Renal pelvis (tissue), 4 donors: ENCODE measurements around the gene SEMA4C. TPM values are rescaled to one million over a fixed set of nuclear protein-coding genes. Genes with fewer than 3 reads are reported as not detected.

Source experiments
- DNase-seq: peaks from one replicate; pipeline ENCODE4 v3.0.0-alpha.2; 2013
- polyA plus RNA-seq, 3 donors: library from polyadenylated mRNA; unstranded; fragments of 120-200 nt; gene quantifications; one replicate each; pipeline ENCODE4 v1.2.1, GENCODE V29; 2013; ENCODE audit not compliant: insufficient read length in 3 of 3

The SEMA4C gene
- polyA plus RNA-seq, 3 donors = 41.0 to 51.2 (median 43.1) TPM

DNA sequence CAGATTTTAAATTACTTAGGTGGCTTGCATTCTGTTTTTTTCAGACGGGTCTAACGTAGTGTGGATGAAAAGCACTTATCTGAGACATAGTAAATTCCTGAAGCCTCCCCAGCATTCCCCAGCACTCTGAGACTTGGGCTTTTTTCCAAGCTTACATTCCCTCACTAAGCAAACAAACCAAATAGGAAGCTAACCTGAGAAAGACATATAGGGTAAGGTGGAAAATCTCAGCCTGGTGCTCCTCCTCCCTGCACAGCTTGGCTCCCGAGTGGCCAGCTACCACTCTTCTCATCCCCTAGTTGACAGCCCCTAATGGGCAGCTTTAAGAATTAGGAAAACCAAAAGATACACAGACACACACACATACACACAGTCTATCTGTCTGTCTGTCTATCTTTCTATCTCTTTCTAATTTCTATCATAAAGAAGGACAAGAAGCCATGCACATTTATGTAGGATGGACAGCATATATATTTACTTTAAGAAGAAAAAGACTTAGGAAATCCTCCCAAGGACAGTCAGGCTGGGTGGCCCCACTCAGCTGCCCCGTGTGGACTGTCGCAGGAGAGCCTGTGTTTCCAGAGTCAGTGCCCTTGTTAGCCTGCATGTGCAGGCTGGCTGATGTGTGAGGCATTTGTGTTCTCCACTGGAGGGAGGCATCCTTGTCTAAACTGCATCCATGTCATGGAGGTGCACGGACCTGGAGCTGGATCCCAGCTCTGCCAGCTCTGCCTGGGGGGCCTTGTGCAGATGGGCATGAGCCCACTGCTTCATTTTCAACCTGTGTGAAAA, 45.6 kb downstream of the SEMA4C start:
- no peak for DNase-seq

DNA sequence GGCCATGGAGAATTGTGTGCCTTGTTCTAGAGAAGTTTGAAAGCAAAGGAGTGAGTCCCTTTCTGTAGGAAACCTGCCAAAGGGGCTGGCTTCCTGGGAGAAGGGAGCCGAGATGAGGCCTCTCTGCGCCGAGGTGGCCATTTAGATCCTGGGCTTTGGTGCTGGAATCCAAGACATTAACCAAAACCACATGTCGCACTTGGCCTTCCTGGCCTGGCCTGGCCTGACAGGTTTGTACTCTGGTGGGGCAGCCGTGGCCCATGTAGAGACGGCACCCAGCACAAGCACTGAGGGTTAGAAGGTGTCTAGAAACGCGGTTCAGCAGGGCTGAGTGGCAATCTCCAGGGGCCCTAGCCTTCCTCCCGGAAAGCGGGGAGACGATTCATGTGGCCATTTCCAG, 46.7 kb downstream of the SEMA4C start:
- no peak for DNase-seq

DNA sequence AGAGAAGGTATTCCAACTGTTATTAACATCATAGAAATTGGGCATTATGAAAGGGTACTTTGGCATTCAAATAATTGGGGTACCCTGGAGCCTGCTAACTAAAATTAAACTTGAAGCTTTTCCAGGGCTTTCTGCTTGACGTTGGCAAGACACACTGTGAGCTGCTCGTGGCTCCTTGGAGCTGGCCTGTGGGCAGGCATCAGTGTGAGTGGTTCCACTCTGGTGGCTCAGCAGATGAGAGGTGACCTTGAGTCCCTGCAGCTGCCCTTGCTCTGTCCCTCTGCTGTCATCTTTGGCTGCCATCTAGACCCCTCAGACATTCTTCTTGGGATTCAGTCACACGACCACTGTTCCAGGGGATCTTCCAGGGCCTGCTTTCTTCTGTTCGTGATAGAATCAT, 47.1 kb downstream of the SEMA4C start:
- DNase-seq = no peak

DNA sequence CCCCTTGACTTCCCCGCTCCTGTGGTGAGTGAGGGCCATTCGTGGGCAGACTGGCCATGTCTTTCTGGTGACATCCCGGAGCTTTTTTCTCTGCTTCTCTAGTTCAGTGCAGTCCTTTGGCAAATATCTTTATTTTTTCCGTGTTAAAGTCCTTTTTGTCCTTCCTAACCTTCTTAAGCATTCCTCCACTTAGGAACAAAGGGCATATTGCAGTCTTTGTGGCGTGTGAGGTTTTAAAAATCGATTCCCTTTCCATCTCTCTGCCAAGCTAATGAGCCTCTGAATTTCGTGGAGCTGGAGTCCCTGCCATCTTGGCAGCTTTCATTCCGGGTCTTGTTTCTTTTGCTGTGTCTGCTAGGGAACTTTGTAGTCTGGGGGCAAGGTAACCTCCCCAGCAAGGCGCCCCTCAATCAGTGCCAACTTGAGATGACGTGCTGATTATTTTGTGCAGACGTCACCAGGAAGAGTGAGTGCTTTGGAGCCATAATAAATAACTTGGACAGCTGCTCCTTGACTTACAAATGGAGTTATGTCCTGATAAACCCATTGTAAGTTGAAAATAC, 48.7 kb downstream of the SEMA4C start:
- DNase-seq = no peak

DNA sequence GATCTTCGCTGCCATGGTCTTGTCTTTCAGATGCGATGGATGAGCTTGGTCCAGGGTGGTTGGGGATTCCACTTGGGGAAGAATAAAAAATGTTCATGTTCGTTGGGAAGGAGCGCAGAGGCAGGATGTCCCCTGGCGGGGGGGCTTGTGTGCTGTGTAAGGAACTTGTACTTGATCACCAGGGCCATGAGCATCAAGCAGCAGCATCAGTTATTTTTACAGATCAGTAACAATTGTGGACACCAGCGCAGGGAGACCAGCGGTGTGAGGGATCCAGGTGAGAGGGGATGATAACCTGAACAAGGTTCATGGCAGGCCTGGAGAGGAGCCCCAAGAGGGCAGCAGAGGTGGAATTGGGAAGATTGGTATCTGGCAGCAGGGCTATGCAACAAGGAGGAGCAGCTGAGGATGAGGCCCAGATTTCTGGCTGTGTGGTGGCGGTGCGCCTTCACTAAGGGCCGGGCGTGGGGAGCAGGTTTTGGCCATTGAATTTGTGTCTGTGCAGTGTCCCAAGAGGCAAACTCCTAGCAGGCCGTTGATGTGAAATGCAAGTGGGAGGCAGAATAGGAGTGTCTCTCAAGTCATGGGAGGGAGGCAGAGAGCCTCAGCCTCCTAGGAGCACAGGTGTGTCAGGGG, 49.9 kb downstream of the SEMA4C start:
- no peak for DNase-seq

DNA sequence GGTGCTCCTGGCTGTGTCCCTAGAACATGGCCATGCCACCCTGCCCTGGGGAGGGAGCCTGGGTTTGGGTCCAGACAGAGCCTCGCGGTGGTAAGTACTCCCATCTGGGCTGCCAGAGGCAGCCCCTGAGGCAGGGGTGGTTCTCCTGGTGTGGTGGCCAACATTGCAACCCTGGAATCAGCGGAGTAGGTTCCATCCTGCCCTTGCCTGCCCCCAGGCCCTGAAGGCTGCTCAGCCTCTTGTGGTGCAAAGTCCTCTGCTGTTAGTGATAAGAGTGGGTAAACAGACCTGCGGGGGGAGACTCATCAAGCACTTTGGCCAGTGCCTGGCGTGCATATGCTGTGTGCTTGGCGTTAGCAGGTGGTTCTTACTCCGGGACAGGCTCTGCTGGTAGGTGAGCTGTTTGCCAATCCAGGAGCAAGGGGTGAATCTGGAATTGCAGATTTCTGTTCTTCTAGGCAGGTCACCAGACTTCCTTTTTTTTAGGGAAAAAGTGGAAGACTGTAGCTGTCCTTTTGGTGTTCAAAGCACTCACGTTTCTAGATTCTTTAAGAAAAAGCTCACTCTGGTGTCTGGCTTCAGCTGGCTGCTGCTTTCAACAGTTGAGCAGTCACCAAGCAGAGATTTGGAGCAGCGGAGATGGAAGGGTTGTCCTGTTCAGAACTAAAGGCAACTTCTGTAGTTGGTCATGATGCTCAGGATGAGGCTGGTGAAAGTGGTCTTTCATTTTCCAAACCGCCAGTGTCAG, 50.6 kb downstream of the SEMA4C start:
- no peak for DNase-seq

DNA sequence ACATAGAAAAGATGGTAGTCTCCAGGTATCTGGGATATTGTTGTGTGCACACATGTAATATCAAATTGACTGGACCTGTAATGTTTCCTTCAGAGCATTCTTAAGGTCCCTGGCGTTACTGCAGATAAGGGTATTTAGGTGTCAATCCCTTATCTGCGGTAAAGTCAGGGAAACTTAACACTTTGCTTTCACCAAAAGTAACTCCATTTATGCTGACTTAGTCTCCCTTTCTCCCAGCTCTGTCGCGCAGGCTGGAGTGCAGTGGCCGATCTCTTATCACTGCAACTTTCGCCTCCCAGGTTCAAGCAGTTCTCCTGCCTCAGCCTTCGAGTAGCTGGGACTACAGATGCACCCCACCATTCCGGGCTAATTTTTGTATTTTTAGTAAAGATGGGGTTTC, 52.0 kb downstream of the SEMA4C start:
- DNase-seq = no peak

DNA sequence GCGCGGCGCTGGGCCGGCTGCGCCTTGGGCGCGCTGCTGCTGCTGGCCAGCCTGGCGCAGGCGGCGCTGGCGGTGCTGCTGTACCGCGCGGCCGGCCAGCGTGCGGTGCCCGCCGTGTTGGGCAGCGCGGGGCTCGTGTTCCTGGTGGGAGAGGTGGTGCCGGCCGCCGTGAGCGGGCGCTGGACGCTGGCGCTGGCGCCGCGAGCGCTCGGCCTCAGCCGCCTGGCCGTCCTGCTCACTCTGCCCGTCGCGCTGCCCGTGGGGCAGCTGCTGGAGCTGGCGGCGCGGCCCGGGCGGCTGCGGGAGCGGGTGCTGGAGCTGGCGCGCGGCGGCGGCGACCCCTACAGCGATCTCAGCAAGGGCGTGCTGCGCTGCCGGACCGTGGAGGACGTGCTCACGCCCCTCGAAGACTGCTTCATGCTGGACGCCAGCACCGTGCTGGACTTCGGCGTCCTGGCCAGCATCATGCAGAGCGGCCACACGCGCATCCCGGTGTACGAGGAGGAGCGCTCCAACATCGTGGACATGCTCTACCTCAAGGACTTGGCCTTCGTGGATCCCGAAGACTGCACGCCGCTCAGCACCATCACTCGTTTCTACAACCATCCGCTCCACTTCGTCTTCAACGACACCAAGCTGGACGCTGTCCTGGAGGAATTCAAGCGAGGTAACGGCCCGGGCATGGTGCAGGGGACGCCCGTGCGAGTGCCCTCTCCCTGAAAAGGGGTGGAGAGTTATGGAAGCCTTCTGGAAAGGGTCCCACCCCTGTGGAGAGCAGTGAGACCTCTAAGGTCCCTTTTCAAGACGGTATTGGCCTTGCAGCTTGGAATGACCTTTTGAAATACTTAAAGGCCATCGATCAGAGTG, 52.8 kb downstream of the SEMA4C start:
- DNase-seq = no peak

DNA sequence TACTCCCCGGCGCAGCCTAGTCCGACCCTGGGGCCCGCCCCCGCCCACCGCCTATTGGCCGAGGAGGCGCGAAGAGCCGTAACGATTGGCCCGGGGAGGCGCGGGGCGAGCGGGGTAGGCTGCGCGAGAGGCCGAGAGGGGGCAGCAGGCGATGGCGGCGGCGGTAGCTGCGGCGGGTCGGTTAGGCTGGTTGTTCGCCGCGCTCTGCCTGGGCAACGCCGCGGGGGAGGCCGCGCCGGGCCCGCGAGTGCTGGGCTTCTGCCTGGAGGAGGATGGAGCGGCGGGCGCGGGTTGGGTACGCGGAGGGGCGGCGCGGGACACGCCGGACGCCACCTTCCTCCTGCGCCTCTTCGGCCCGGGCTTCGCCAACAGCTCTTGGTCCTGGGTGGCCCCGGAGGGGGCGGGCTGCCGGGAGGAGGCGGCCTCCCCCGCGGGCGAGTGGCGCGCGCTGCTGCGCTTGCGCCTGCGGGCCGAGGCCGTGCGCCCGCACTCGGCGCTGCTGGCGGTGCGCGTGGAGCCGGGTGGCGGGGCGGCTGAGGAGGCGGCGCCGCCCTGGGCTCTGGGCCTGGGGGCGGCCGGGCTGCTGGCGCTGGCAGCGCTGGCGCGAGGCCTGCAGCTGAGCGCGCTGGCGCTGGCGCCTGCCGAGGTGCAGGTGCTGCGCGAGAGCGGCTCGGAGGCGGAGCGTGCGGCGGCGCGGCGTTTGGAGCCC, 53.6 kb downstream of the SEMA4C start, which contains the start of gene CNNM3:
Gene CNNM3, plus strand, starts transcription at position 142 of the 709 bp plus-strand sequence. Its CDS starts 10 bp downstream, at position 152.
- DNase-seq = peak; percentile 95

DNA sequence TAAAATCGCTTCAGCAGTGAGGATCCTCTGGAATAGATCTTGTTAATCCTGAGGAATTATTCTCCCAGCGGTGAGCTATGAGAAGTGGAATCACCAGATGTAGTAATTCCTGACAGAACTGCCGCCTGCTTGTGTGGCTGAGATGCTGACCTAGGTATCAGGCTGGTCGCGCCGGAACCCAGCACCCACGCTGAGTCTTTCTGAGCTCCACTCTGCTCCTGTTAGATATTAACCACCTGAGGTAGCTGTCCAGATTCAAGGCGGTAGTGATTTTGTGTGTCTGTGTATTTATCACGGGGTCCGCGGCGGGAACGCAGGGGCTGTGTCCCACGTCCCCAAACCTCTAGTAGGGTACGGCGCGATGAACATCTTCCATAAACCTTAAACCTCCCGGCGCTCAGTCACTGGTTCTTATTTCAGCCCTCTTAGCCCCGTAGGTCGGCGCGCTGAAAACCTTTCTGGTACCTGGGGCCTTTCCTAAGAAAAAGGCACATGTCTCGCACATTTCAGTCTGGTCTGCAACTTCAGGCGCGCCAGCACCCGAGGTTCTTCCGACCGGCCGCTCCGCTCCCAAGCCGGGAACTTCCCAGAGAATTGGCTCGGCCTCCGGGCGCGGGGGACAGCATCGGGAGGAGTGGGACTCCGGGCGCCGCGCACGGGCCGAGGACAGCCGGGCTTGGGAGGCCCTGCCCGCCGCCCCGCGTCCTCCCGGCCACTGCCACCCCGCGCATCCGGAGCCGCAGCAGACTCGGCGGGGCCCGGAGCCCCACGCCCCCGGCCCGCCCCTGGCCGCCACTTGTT, 54.4 kb downstream of the SEMA4C start:
- no peak for DNase-seq

DNA sequence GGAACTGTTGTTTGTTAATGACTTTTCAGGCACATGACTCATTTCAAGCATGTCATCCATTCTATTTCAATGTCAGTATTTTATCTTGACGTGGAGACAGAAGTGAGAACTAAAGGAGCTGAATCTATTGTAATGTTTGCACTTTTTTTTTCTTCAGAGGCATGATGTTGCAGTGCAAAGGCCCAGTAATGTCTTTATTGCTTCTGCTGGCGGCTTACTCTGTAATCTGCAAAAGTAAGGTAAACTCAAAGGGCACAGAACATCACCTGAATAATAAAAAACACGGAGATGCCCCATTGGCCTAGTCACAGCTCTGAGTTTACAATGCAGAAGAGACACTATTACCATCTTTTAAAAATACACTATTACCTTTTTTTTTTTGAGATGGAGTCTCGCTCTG, 56.2 kb downstream of the SEMA4C start:
- DNase-seq = no peak

DNA sequence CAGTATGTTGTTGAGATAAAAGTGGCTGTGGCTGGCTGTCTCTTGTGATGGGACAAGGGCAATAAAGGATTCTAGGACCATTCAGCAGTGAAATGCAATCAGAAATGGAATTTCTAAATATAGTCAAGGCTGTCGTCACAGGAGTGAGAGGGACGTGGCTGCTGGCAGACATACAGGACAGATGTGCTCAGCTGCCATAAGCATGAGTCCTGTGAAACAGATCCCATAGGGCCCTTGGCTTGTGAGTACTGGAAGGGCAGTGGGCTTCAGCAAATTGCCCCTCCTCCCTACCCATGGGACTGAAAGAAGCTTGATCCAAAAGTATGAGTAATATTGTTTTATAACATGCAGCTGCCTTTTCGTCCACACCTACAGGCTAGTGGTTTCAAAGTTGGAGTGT, 58.0 kb downstream of the SEMA4C start:
- no peak for DNase-seq

DNA sequence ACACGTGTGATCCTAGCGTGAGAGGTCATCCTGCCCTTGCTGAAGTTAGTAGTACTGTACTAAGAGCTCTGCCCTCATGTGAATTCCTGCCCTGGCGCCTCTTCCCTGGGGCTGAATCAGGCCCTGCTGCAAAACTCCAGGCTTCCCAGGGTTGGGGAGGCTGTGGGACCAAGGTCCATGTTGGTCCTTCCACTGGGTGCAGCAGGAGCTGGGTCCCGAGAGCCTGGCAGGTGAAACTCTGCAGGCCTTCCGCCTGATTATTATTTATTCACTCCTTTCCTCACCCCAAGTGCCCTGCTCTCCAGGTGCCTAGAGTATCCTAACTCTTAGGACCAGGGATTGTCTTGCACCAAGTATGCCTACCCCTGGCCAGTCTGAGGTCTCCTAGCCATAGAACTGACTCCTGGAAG, 59.1 kb downstream of the SEMA4C start:
- DNase-seq = no peak

DNA sequence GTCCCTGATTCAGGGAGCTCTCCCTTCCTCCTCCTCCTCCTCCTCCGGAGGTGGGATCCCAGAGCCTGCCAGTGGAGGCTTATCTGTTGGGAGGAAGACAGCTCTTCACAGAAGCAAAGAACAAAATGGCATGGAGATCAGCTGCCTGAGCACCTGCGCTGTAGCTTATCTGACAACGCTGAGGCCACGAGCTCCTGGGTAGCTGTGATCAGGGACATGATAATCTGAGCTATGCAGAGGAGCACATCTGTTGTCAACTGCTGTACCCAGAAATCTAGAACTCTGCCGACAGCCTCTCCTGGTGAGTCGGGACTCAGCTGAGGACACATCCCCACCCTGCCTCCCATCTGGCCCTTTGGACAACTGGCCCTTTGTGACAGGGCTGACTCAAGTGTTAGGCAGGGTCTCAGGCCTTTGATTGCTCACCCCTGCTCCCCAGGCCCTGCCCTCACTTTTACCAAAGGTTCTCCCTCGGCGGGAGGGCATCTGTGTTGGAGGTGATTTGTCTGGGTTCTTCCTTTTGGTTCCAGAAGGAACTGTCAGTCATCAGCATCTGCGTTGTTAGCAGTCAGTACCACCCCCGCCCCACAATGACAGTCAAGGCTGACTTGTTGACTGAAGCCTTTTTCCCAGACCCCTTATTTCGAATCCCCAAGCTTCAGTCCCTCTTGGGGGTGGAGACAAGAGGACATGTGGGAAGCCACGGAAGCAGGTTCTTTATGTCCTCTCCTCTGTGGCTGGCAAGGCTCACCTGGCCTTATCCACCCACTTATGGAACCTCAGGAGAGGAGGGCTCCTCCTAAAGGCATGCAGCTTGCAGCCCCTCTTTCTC, 59.7 kb downstream of the SEMA4C start:
- DNase-seq = no peak

Other genes starting within 250 kb of the SEMA4C start
- 10 to 100 TPM; 51.8 to 67.5 (median 64.8) TPM for gene KANSL3, start 231.8 kb downstream of the SEMA4C start, polyA plus RNA-seq
- 1 to 10 TPM in 2 of 3 donors, under 1 TPM in 1; 0.85 to 2.3 (median 2.1) TPM for gene FER1L5, start 227.3 kb downstream of the SEMA4C start, polyA plus RNA-seq
- gene LMAN2L, start 130.0 kb downstream of the SEMA4C start, polyA plus RNA-seq = 10 to 100 TPM; 54.1 to 59.9 (median 54.7) TPM
- gene CNNM4, start 109.2 kb downstream of the SEMA4C start, polyA plus RNA-seq = 10 to 100 TPM; 12.6 to 16.7 (median 13.8) TPM
- 10 to 100 TPM; 33.7 to 44.2 (median 40.6) TPM for gene CNNM3, start 53.8 kb downstream of the SEMA4C start, polyA plus RNA-seq
- 1 to 10 TPM; 3.9 to 7.3 (median 5.7) TPM for gene ANKRD23, start 26.1 kb downstream of the SEMA4C start, polyA plus RNA-seq
- gene ANKRD39, start 12.1 kb downstream of the SEMA4C start, polyA plus RNA-seq = 10 to 100 TPM in 2 of 3 donors, 1 to 10 TPM in 1; 8.5 to 11.3 (median 11.0) TPM
- under 1 TPM; 0.38 to 0.73 (median 0.73) TPM for gene FAM178B, start 116.5 kb upstream of the SEMA4C start, polyA plus RNA-seq
- gene FAHD2B, start 224.8 kb upstream of the SEMA4C start, polyA plus RNA-seq = 10 to 100 TPM; 24.4 to 33.1 (median 30.4) TPM
- 10 to 100 TPM; 13.5 to 28.2 (median 23.6) TPM for gene ANKRD36, start 243.1 kb upstream of the SEMA4C start, polyA plus RNA-seq